ENCODE measurements around the gene B4GALT1.

- no peak for TF ChIP-seq CTCF (IDR thresholded peaks at IDR 0.05)
- TF ChIP-seq POLR2A (IDR thresholded peaks at IDR 0.05): no peak
These were observed 39.3 kb downstream of the B4GALT1 start for GRCh38 chr9:33127881-33128280.
